ENCODE data around the gene H2BK1.

The H2BK1 gene

GRCh38 chr7:151202836-151203235 lies 7.5 kb downstream of the H2BK1 start:
- Histone ChIP-seq H3K9ac (ENCODE audit: low read length) (no peak overlapping the region), H3K27me3 (ENCODE audit: control insufficient read depth, insufficient read depth, low read length) (peaks cover 6% of the 10 kb centered on the region), H3K36me3 (ENCODE audit: control insufficient read depth, insufficient read depth, low read length) (no peaks in the 10 kb centered on the region), H3K4me3 (ENCODE audit: low read length) (no peak overlapping the region), H3K27ac (ENCODE audit: low read depth, low read length) (no peak overlapping the region), H3K4me1 (ENCODE audit: control insufficient read depth, insufficient read depth, low read length) (no peaks in the 10 kb centered on the region)

DNA sequence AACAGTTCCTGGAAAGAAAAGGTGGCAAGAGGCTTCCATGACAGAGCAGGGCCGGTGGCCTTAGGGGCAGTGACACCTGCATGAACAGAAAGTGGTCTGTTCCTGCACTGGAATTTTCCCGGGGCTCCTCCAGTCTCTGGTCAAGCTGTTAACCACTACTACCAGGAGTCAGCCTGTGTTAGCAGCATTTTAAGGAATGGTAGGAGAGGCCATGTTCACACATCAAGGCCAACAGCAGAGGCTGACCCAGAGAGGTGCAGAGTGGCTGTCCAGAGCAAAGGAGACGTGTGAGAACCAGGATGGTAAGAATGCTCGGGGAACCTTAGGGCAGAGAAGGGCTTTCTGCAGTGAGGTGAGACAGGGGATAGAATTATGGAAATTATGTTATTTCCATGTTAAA lies 8.5 kb downstream of the H2BK1 start:
- no peak overlapping the region for H3K4me3 ChIP-seq (ENCODE audit: low read length)
- H3K27me3 ChIP-seq (ENCODE audit: control insufficient read depth, insufficient read depth, low read length) = peaks cover 6% of the 10 kb centered on the region
- no peaks in the 10 kb centered on the region for H3K36me3 ChIP-seq (ENCODE audit: control insufficient read depth, insufficient read depth, low read length)
- H3K27ac ChIP-seq (ENCODE audit: low read depth, low read length) = no peak overlapping the region
- no peaks in the 10 kb centered on the region for H3K4me1 ChIP-seq (ENCODE audit: control insufficient read depth, insufficient read depth, low read length)
- no peak overlapping the region for H3K9ac ChIP-seq (ENCODE audit: low read length)

GRCh38 chr7:151201344-151201743 lies 8.9 kb downstream of the H2BK1 start:
- H3K36me3 ChIP-seq (ENCODE audit: control insufficient read depth, insufficient read depth, low read length) = no peaks in the 10 kb centered on the region

DNA sequence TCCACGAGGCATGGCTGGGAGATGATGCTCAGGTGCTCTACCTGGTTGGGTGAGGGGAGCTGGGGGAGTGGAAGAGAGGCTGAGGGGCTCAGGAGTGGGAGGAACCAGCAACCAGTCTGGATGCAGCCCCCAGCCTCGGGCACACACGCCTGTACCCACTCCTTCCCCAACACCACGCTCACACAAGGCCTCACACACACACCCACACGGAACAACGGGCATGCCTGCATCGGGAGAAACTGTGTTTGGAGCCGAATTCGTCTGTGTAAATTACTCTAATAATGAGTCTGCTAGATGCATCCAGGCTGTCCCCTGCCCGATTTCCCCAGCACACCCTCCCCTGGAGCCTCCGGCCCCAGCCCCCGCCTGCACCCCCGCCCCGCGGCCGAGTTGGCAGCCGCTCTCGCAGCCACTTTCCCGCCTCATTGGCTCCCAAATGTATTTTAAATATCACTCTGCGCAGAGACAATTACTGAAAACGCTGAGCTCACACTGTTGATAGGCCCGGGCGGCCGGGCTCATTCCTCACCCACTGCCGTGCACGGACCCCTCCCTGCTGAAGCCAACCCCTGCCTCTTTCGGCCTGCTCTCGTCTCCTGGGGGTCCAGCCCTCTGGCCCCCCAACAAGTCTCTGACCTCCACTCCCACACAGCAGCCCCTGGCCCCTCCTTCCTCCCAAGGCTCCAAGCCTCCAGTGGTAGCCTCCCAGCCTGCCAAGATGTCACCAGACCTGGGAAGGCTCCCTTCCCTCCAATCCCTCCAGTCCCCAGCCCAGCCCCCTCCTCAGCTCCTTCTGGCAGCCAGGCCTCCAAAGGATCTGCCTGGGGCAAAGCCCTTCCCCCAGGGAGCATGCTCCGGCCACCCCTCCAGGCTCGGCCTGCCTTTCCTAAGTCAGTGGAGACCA lies 11.1 kb downstream of the H2BK1 start:
- Histone ChIP-seq H3K4me1 (ENCODE audit: control insufficient read depth, insufficient read depth, low read length) (no peaks in the 10 kb centered on the region), H3K9ac (ENCODE audit: low read length) (no peak overlapping the region), H3K36me3 (ENCODE audit: control insufficient read depth, insufficient read depth, low read length) (no peaks in the 10 kb centered on the region), H3K4me3 (ENCODE audit: low read length) (no peak overlapping the region), H3K27me3 (ENCODE audit: control insufficient read depth, insufficient read depth, low read length) (peaks cover 7% of the 10 kb centered on the region), H3K27ac (ENCODE audit: low read depth, low read length) (no peak overlapping the region)

More at GRCh38 chr7:151201344-151201743, 8.9 kb downstream of the H2BK1 start:
- Histone ChIP-seq H3K9ac (ENCODE audit: low read length) (no peak overlapping the region), H3K27me3 (ENCODE audit: control insufficient read depth, insufficient read depth, low read length) (peaks cover 6% of the 10 kb centered on the region), H3K4me1 (ENCODE audit: control insufficient read depth, insufficient read depth, low read length) (no peaks in the 10 kb centered on the region), H3K27ac (ENCODE audit: low read depth, low read length) (no peak overlapping the region), H3K4me3 (ENCODE audit: low read length) (no peak overlapping the region)

GRCh38 chr7:151197932-151198331 lies 12.4 kb downstream of the H2BK1 start:
- H3K4me3 ChIP-seq (ENCODE audit: low read length) = no peak overlapping the region
- no peak overlapping the region for H3K9ac ChIP-seq (ENCODE audit: low read length)
- H3K27me3 ChIP-seq (ENCODE audit: control insufficient read depth, insufficient read depth, low read length) = peaks cover 5% of the 10 kb centered on the region
- no peak overlapping the region for H3K27ac ChIP-seq (ENCODE audit: low read depth, low read length)
- H3K4me1 ChIP-seq (ENCODE audit: control insufficient read depth, insufficient read depth, low read length) = no peaks in the 10 kb centered on the region
- H3K36me3 ChIP-seq (ENCODE audit: control insufficient read depth, insufficient read depth, low read length) = no peaks in the 10 kb centered on the region

- no peak overlapping the region for H3K27ac ChIP-seq (ENCODE audit: low read depth, low read length)
- H3K9ac ChIP-seq (ENCODE audit: low read length) = no peak overlapping the region
- no peaks in the 10 kb centered on the region for H3K36me3 ChIP-seq (ENCODE audit: control insufficient read depth, insufficient read depth, low read length)
- H3K27me3 ChIP-seq (ENCODE audit: control insufficient read depth, insufficient read depth, low read length) = peaks cover 5% of the 10 kb centered on the region
- no peak overlapping the region for H3K4me3 ChIP-seq (ENCODE audit: low read length)
- no peaks in the 10 kb centered on the region for H3K4me1 ChIP-seq (ENCODE audit: control insufficient read depth, insufficient read depth, low read length)
These were observed 14.5 kb downstream of the H2BK1 start for GRCh38 chr7:151195616-151196450.

DNA sequence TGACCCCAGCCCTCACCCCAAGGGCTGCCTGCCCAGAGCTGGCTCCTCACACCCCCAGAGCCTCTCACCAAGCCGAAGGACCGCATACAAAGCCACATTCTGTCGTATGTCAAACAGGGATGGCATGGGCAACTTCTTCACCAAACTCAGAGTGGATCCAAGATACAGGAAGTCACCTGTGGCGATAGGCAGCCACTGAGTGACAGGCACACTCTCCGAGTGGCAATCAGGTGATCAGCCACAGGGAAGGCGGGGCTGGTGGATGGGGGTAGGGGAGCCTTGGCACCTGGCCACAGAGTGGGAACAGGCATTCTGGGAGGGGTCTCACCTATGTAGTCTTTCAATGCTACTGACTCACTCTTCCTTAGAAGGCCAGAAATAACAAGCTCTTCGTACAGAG lies 16.1 kb downstream of the H2BK1 start:
- no peaks in the 10 kb centered on the region for H3K36me3 ChIP-seq (ENCODE audit: control insufficient read depth, insufficient read depth, low read length)
- H3K9ac ChIP-seq (ENCODE audit: low read length) = no peak overlapping the region
- peaks cover 5% of the 10 kb centered on the region for H3K27me3 ChIP-seq (ENCODE audit: control insufficient read depth, insufficient read depth, low read length)
- no peaks in the 10 kb centered on the region for H3K4me1 ChIP-seq (ENCODE audit: control insufficient read depth, insufficient read depth, low read length)
- H3K27ac ChIP-seq (ENCODE audit: low read depth, low read length) = no peak overlapping the region
- no peak overlapping the region for H3K4me3 ChIP-seq (ENCODE audit: low read length)

GRCh38 chr7:151193203-151193978 lies 16.9 kb downstream of the H2BK1 start:
- Histone ChIP-seq H3K27ac (ENCODE audit: low read depth, low read length) (no peak overlapping the region), H3K36me3 (ENCODE audit: control insufficient read depth, insufficient read depth, low read length) (no peaks in the 10 kb centered on the region), H3K4me1 (ENCODE audit: control insufficient read depth, insufficient read depth, low read length) (no peaks in the 10 kb centered on the region), H3K27me3 (ENCODE audit: control insufficient read depth, insufficient read depth, low read length) (peaks cover 5% of the 10 kb centered on the region), H3K4me3 (ENCODE audit: low read length) (no peak overlapping the region), H3K9ac (ENCODE audit: low read length) (no peak overlapping the region)

DNA sequence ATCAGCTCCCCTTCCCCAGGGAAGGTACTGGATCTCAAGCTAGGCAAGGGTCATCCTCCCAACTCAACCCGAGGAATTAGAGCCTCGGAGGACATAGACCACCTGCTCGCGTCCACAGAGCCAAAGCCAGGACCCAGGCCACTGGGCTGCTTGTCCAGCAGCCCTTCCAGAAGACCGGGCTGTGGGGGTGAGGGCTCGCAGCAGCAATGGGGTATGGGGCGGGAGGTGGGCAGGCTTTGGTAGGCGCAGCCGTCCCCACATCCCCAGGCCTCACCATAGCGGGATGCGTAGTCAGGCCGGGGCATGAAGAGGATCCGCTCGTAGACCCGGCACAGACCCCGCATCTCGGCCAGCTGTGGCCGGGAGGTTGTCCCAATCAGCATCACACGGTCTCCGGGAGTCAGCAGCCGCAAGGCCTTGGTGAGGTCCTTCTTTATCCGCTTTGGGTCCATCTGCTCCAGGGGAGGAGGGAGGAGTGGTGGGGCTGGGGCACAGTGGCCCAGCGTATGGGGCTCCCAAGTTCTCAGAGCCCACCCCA lies 18.2 kb downstream of the H2BK1 start:
- Histone ChIP-seq H3K36me3 (ENCODE audit: control insufficient read depth, insufficient read depth, low read length) (no peaks in the 10 kb centered on the region), H3K4me3 (ENCODE audit: low read length) (no peak overlapping the region), H3K27me3 (ENCODE audit: control insufficient read depth, insufficient read depth, low read length) (peaks cover 5% of the 10 kb centered on the region), H3K27ac (ENCODE audit: low read depth, low read length) (no peak overlapping the region), H3K9ac (ENCODE audit: low read length) (no peak overlapping the region), H3K4me1 (ENCODE audit: control insufficient read depth, insufficient read depth, low read length) (no peaks in the 10 kb centered on the region)

GRCh38 chr7:151191544-151191943 lies 18.7 kb downstream of the H2BK1 start:
- H3K27ac ChIP-seq (ENCODE audit: low read depth, low read length) = no peak overlapping the region
- no peaks in the 10 kb centered on the region for H3K36me3 ChIP-seq (ENCODE audit: control insufficient read depth, insufficient read depth, low read length)
- no peaks in the 10 kb centered on the region for H3K4me1 ChIP-seq (ENCODE audit: control insufficient read depth, insufficient read depth, low read length)
- peaks cover 5% of the 10 kb centered on the region for H3K27me3 ChIP-seq (ENCODE audit: control insufficient read depth, insufficient read depth, low read length)
- H3K9ac ChIP-seq (ENCODE audit: low read length) = no peak overlapping the region
- H3K4me3 ChIP-seq (ENCODE audit: low read length) = no peak overlapping the region

GRCh38 chr7:151189038-151189437 lies 21.2 kb downstream of the H2BK1 start:
- no peak overlapping the region for H3K9ac ChIP-seq (ENCODE audit: low read length)
- no peaks in the 10 kb centered on the region for H3K4me1 ChIP-seq (ENCODE audit: control insufficient read depth, insufficient read depth, low read length)
- no peaks in the 10 kb centered on the region for H3K36me3 ChIP-seq (ENCODE audit: control insufficient read depth, insufficient read depth, low read length)
- H3K27ac ChIP-seq (ENCODE audit: low read depth, low read length) = no peak overlapping the region
- H3K4me3 ChIP-seq (ENCODE audit: low read length) = no peak overlapping the region
- no peaks in the 10 kb centered on the region for H3K27me3 ChIP-seq (ENCODE audit: control insufficient read depth, insufficient read depth, low read length)

GRCh38 chr7:151188252-151188542 lies 22.1 kb downstream of the H2BK1 start:
- Histone ChIP-seq H3K4me3 (ENCODE audit: low read length) (no peak overlapping the region), H3K9ac (ENCODE audit: low read length) (no peak overlapping the region)

More at GRCh38 chr7:151188252-151188542, 22.1 kb downstream of the H2BK1 start:
- Histone ChIP-seq H3K36me3 (ENCODE audit: control insufficient read depth, insufficient read depth, low read length) (no peaks in the 10 kb centered on the region), H3K27ac (ENCODE audit: low read depth, low read length) (no peak overlapping the region), H3K27me3 (ENCODE audit: control insufficient read depth, insufficient read depth, low read length) (no peaks in the 10 kb centered on the region), H3K4me1 (ENCODE audit: control insufficient read depth, insufficient read depth, low read length) (no peaks in the 10 kb centered on the region)

Data from rectal smooth muscle tissue (tissue), 1 donor.